ENCODE measurements around the gene ME3.

DNA sequence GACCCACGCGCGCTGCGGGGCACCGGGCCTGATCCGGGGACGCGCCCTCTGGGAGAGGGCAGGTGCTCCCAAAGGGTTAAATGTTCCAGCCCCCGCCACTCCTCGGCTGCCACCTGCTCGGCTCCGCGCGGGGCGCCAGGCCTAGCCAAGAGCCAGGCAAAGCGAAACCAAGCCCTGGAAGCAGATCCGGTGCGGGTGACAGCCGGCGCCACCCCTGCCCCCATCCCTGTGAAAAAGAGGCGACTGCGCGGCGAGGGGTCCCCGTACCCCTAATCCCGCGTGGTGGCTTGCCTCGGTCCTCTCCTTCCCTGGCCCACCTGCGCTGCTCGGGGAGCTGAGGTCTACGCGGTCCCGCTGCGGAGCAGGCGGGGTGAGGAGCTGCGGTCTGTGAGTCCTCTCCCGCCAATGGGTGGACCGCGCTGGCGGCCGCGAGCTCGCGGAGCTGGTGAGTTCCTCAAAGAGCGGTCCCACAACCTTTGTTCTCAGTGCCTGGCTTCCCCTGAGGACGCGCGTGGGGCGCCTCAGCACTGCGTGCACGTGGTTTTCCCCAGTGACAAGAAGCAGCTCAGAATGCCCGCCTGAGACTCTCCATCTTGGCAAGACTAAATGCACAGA is at the start of gene ME3:
- peak in 1 of 6 experiments; percentile 1 for TF ChIP-seq CTCF (IDR thresholded peaks at IDR 0.05)
- no peak for TF ChIP-seq POLR2A (IDR thresholded peaks at IDR 0.05)

All from Peyer's patch (tissue), 4 donors.